KMS-11 (cell line): ENCODE measurements around the gene CIB2.

Experiments
- H2AFZ ChIP-seq: fragments of 200-600 bp; sonication (generic); 2 replicates; pipeline ENCODE4 v1.6.1; 2016; ENCODE audit warnings: antibody characterized with exemption, mixed run types, low read depth
- H3K27ac ChIP-seq: fragments of 200-600 bp; sonication (generic); 2 replicates; pipeline ENCODE4 v1.6.1; 2016; ENCODE audit warnings: mild to moderate bottlenecking, mixed run types
- H3K27me3 ChIP-seq: fragments of 200-600 bp; sonication (generic); 2 replicates; pipeline ENCODE4 v1.6.1; 2017; ENCODE audit warnings: mild to moderate bottlenecking, low read depth, mixed run types, moderate library complexity; ENCODE audit not compliant: insufficient read depth
- H3K36me3 ChIP-seq: fragments of 200-600 bp; sonication (generic); 2 replicates; pipeline ENCODE4 v1.6.1; 2017; ENCODE audit warnings: mild to moderate bottlenecking, mixed run types; ENCODE audit not compliant: insufficient read depth
- H3K4me1 ChIP-seq: fragments of 200-600 bp; sonication (generic); 2 replicates; pipeline ENCODE4 v1.6.1; 2016; ENCODE audit warnings: mild to moderate bottlenecking, low read depth, mixed run types; ENCODE audit not compliant: poor library complexity, severe bottlenecking
- H3K4me2 ChIP-seq: fragments of 200-600 bp; sonication (generic); 2 replicates; pipeline ENCODE4 v1.7.0; 2016; ENCODE audit warnings: mild to moderate bottlenecking, mixed run types
- H3K4me3 ChIP-seq: fragments of 200-600 bp; sonication (generic); IDR thresholded peaks from 2 replicates; pipeline ENCODE4 v1.6.1; 2017; ENCODE audit warnings: low read depth, low read length, mixed read lengths; ENCODE audit not compliant: insufficient read depth
- H3K79me2 ChIP-seq: fragments of 200-600 bp; sonication (generic); 2 replicates; pipeline ENCODE4 v1.6.1; 2016; ENCODE audit warnings: low read depth, mixed run types; ENCODE audit not compliant: insufficient read depth
- H3K9ac ChIP-seq: fragments of 200-600 bp; sonication (generic); 2 replicates; pipeline ENCODE4 v1.6.1; 2016; ENCODE audit warnings: mild to moderate bottlenecking, mixed run types
- H4K20me1 ChIP-seq: fragments of 200-600 bp; sonication (generic); 2 replicates; pipeline ENCODE4 v1.6.1; 2016; ENCODE audit warnings: mild to moderate bottlenecking, mixed run types; ENCODE audit not compliant: insufficient read depth
- TF ChIP-seq, protein P1 (sequence below): fragments of 200-600 bp; sonication (generic); conservative IDR thresholded peaks from 2 replicates; pipeline ENCODE4 v1.6.1; 2017; ENCODE audit warnings: low read depth, mild to moderate bottlenecking, antibody characterized with exemption, low read length, moderate library complexity, mixed read lengths

The CIB2 gene

DNA sequence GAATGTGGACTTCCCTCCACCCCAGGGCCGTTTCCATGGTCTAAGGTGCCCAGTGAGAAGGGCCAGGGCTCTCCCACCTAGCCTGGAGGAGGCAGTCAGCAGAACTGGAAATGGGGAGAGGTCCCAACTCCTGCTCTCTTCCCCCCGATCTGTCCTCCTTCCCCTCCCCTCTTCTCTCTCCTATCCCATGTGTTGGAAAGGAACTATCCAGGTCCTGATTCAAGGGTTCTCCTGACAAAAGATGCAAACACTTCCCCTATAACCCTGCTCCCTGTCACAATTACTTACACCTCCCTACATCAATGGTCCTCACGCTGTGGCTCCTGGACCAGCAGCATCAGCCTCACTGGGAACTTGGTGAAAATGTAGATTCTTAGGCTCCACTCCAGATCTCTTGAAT, 6.0 kb downstream of the CIB2 start:
- Histone ChIP-seq H3K4me1 (no peaks in the 10 kb centered on the region), H2AFZ (no peak overlapping the region), H3K36me3 (no peaks in the 10 kb centered on the region), H3K27ac (no peak overlapping the region), H3K9ac (no peak overlapping the region), H4K20me1 (no peaks in the 10 kb centered on the region), H3K4me2 (no peak overlapping the region), H3K27me3 (no peaks in the 10 kb centered on the region), H3K79me2 (no peaks in the 10 kb centered on the region), H3K4me3 (no peak overlapping the region)
- TF ChIP-seq, protein P1, sequence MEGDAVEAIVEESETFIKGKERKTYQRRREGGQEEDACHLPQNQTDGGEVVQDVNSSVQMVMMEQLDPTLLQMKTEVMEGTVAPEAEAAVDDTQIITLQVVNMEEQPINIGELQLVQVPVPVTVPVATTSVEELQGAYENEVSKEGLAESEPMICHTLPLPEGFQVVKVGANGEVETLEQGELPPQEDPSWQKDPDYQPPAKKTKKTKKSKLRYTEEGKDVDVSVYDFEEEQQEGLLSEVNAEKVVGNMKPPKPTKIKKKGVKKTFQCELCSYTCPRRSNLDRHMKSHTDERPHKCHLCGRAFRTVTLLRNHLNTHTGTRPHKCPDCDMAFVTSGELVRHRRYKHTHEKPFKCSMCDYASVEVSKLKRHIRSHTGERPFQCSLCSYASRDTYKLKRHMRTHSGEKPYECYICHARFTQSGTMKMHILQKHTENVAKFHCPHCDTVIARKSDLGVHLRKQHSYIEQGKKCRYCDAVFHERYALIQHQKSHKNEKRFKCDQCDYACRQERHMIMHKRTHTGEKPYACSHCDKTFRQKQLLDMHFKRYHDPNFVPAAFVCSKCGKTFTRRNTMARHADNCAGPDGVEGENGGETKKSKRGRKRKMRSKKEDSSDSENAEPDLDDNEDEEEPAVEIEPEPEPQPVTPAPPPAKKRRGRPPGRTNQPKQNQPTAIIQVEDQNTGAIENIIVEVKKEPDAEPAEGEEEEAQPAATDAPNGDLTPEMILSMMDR = no peak

DNA sequence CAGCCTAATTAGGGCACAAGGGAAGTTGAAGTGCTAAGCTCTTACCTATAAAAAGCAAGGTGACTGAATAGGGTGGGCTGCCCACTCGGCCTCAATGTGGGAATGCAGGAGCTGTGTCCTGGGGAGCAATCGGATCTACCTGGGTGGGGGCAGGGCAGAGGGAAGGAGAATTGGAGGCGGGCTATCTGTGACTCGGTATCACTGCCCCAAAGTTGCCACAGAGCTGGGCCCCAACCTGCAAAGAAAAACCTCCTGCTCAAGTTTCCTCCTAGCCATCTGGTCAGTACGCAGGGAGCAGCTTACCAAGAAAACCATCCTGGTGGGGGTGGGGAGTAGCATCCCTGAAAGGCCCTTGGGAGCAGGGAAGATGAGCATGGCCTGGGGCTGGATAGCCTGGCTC, 10.7 kb downstream of the CIB2 start:
- Histone ChIP-seq H3K4me1 (peaks cover 7% of the 10 kb centered on the region), H3K9ac (no peak overlapping the region), H3K4me3 (no peak overlapping the region), H2AFZ (no peak overlapping the region), H3K79me2 (no peaks in the 10 kb centered on the region), H3K27ac (no peak overlapping the region), H3K4me2 (no peak overlapping the region), H3K36me3 (no peaks in the 10 kb centered on the region), H4K20me1 (no peaks in the 10 kb centered on the region), H3K27me3 (no peaks in the 10 kb centered on the region)
- TF ChIP-seq, protein P1 = no peak

DNA sequence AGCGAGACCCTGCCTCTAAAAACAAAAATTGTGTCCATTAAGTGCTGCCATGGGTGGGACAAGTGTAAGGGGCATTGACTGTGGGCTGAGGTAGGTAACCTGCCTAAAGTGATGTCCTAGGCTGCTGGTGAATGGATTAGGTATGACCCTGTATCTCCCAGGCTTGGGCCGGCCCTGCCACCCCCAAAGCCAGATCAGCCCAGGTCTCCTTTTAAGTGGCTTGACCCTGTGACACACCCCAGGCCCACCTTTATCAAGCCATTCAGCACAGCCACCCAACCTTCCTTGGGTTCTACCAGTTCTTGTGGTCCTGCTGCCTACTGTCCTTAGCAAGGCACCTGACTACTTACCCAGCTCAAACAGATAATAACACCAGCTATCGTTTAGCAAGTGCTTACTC, 18.7 kb downstream of the CIB2 start:
- H2AFZ ChIP-seq = no peak overlapping the region; the same call in 1 of the 2 replicates
- no peak overlapping the region for H3K4me3 ChIP-seq
- H3K27ac ChIP-seq = no peak overlapping the region
- H3K27me3 ChIP-seq = no peaks in the 10 kb centered on the region
- TF ChIP-seq, protein P1 = no peak
- no peaks in the 10 kb centered on the region for H4K20me1 ChIP-seq
- no peaks in the 10 kb centered on the region for H3K79me2 ChIP-seq
- H3K36me3 ChIP-seq = no peaks in the 10 kb centered on the region
- peaks cover 10% of the 10 kb centered on the region for H3K4me1 ChIP-seq
- H3K9ac ChIP-seq = no peak overlapping the region
- 0 out of 2 replicates have a peak overlapping the region, but pooled peaks have one; percentile 1 for H3K4me2 ChIP-seq

DNA sequence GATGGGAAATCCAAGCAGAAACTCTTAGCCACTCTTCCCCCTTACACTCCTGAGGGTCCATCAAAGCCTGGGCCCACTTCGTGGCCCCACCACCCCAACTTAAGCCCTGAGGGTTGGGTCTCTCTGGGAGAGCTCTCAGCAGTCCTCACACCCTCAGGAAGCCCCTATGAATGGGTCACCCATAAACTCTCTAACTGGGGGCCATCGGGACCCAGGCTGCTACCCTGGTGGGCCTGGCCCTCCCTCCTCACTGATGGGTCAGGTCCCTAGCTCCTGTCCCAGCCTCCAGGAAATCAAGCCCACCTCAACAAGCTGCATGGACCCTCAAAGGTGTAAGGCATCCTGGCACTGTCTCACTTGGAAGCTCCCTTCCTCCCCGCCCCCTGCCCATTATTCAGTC, 19.5 kb downstream of the CIB2 start:
- no peaks in the 10 kb centered on the region for H4K20me1 ChIP-seq
- H3K4me1 ChIP-seq = peaks cover 12% of the 10 kb centered on the region
- TF ChIP-seq, protein P1 = no peak
- H3K36me3 ChIP-seq = no peaks in the 10 kb centered on the region
- H3K79me2 ChIP-seq = no peaks in the 10 kb centered on the region
- H3K4me3 ChIP-seq = no peak overlapping the region
- no peak overlapping the region for H3K9ac ChIP-seq
- no peak overlapping the region for H3K27ac ChIP-seq
- no peak overlapping the region for H2AFZ ChIP-seq
- no peak overlapping the region for H3K4me2 ChIP-seq
- H3K27me3 ChIP-seq = no peaks in the 10 kb centered on the region
